A549 (cell line): Measurements from ENCODE around the gene FRMD4A. TPM values are rescaled to one million over a fixed set of nuclear protein-coding genes. Genes with fewer than 3 reads are reported as not detected.

Experiments
- ATAC-seq, 2 experiments: fragments of 200-7000 bp in 1 of 2; fragments of >200 bp in 1 of 2; cut with Nextera tagmentation in 1 of 2; cut with Tn5 transposase in 1 of 2; 3 replicates each; pipeline versions ENCODE4 v1.8.0 to v1.9.1; 2018 to 2020; ENCODE audit warnings: mild to moderate bottlenecking in 1 of 2, moderate library complexity in 1 of 2
- CTCF ChIA-PET: fragments of 300-600 bp; sonication (Branson Sonifier 250); formaldehyde crosslinking; extraction: SDS; loops from one replicate; lab custom pipeline; 2021; ENCODE audit warnings: antibody characterized with exemption, inconsistent platforms; lab: Yijun Ruan, JAX
- POLR2A ChIA-PET: fragments of 350-600 bp; formaldehyde crosslinking; extraction: SDS; loops from one replicate; lab custom pipeline; 2021; ENCODE audit warnings: antibody characterized with exemption, inconsistent platforms; lab: Yijun Ruan, JAX
- DNase-seq, 2 experiments: peaks; one replicate each; pipeline versions ENCODE4 v3.0.0 to v3.0.0-alpha.2; 2011 to 2016; ENCODE audit warnings: low read depth in 1 of 2, low spot score in 1 of 2
- FAIRE-seq: peaks from 2 replicates; lab custom pipeline; 2011; peaks lifted over from hg19 to GRCh38; lab: Jason Lieb, UNC
- H3K27ac ChIP-seq, 2 experiments: fragments of >200 bp; sonication (Bioruptor Twin); formaldehyde crosslinking; 3 replicates each; pipeline ENCODE4 v1.5.1; 2016 to 2017
- H3K4me1 ChIP-seq: fragments of >200 bp; sonication (Bioruptor Twin); formaldehyde crosslinking; 3 replicates; pipeline ENCODE4 v1.6.1; 2016
- H3K4me2 ChIP-seq: fragments of >200 bp; sonication (Bioruptor Twin); formaldehyde crosslinking; 3 replicates; pipeline ENCODE4 v1.6.1; 2016
- H3K4me3 ChIP-seq: fragments of >200 bp; sonication (Bioruptor Twin); formaldehyde crosslinking; 3 replicates; pipeline ENCODE4 v1.5.1; 2016
- H3K9me3 ChIP-seq: fragments of >200 bp; sonication (Bioruptor Twin); formaldehyde crosslinking; 3 replicates; pipeline ENCODE4 v1.6.1; 2016
- ATOH8 ChIP-seq: fragments of 250-450 bp; sonication (Bioruptor Pico); IDR thresholded peaks from 2 replicates; pipeline ENCODE4 v1.5.0; 2020; ENCODE audit warnings: low read depth, mild to moderate bottlenecking, moderate library complexity
- CBX2 ChIP-seq: fragments of 200-600 bp; sonication (generic); IDR thresholded peaks from 2 replicates; pipeline ENCODE4 v1.6.1; 2016; ENCODE audit warnings: low read depth, mild to moderate bottlenecking, borderline replicate concordance
- CHD2 ChIP-seq: fragments of 150-350 bp; IDR thresholded peaks from 2 replicates; pipeline ENCODE4 v1.6.1; 2014; ENCODE audit warnings: low read length; ENCODE audit not compliant: partially characterized antibody
- CTCF ChIP-seq: fragments of >200 bp; sonication (Bioruptor Twin); formaldehyde crosslinking; IDR thresholded peaks from 3 replicates; pipeline ENCODE4 v1.5.1; 2016
- E2F6 ChIP-seq: IDR thresholded peaks from 2 replicates; pipeline ENCODE4 v1.6.1; 2012; ENCODE audit warnings: low read depth, borderline replicate concordance
- ELK1 ChIP-seq: fragments of 150-350 bp; IDR thresholded peaks from 2 replicates; pipeline ENCODE4 v1.6.1; 2014; ENCODE audit warnings: low read depth, mild to moderate bottlenecking, low read length
- EP300 ChIP-seq, 2 experiments: fragments of >200 bp; sonication (Bioruptor Twin); formaldehyde crosslinking; IDR thresholded peaks; 2 replicates in 1 of 2; 3 replicates in 1 of 2; pipeline ENCODE4 v1.6.1; 2016 to 2017
- ESRRA ChIP-seq: fragments of 150-350 bp; IDR thresholded peaks from 2 replicates; pipeline ENCODE4 v1.6.1; 2014; ENCODE audit warnings: mild to moderate bottlenecking, low read length, borderline replicate concordance
- FOSB ChIP-seq: fragments of 250-450 bp; sonication (Bioruptor Pico); IDR thresholded peaks from 2 replicates; pipeline ENCODE4 v1.5.0; 2020; ENCODE audit warnings: mild to moderate bottlenecking, moderate library complexity
- FOSL2 ChIP-seq, 2 experiments: fragments of 450-650 bp in 1 of 2; fragments of >200 bp in 1 of 2; sonication (Bioruptor Twin) in 1 of 2; formaldehyde crosslinking; IDR thresholded peaks; 2 replicates each; pipeline versions ENCODE4 v1.5.0 to v1.6.1; 2016 to 2020; ENCODE audit warnings: mild to moderate bottlenecking in 1 of 2, moderate library complexity in 1 of 2
- HDAC2 ChIP-seq: fragments of 200-600 bp; sonication (generic); IDR thresholded peaks from 2 replicates; pipeline ENCODE4 v1.6.1; 2016
- HES2 ChIP-seq: fragments of >200 bp; sonication (Bioruptor Twin); formaldehyde crosslinking; IDR thresholded peaks from 2 replicates; pipeline ENCODE4 v1.6.1; 2016
- HOXB13 ChIP-seq: fragments of 250-450 bp; sonication (Bioruptor Pico); IDR thresholded peaks from 2 replicates; pipeline ENCODE4 v1.5.0; 2020; ENCODE audit warnings: low read depth, mild to moderate bottlenecking, moderate library complexity
- JUNB ChIP-seq: fragments of >200 bp; sonication (Bioruptor Twin); formaldehyde crosslinking; IDR thresholded peaks from 2 replicates; pipeline ENCODE4 v1.6.1; 2016
- MAFK ChIP-seq: fragments of 450-650 bp; IDR thresholded peaks from 2 replicates; pipeline ENCODE4 v1.6.1; 2014; ENCODE audit not compliant: partially characterized antibody
- MAX ChIP-seq: IDR thresholded peaks from 2 replicates; pipeline ENCODE4 v1.6.1; 2012
- MAZ ChIP-seq: fragments of 150-350 bp; IDR thresholded peaks from 2 replicates; pipeline ENCODE4 v1.6.1; 2014; ENCODE audit warnings: antibody characterized with exemption, low read depth, low read length, borderline replicate concordance
- NFE2L2 ChIP-seq: fragments of 150-350 bp; conservative IDR thresholded peaks from 2 replicates; pipeline ENCODE4 v1.6.1; 2014; ENCODE audit warnings: low read length
- NR3C1 ChIP-seq: fragments of >200 bp; sonication (Bioruptor Twin); formaldehyde crosslinking; IDR thresholded peaks from 3 replicates; pipeline ENCODE4 v1.6.1; 2017
- PHF8 ChIP-seq: fragments of 200-600 bp; sonication (generic); IDR thresholded peaks from 2 replicates; pipeline ENCODE4 v1.6.1; 2016; ENCODE audit warnings: low read depth, mild to moderate bottlenecking, antibody characterized with exemption, moderate library complexity, borderline replicate concordance
- RCOR1 ChIP-seq: fragments of 150-350 bp; IDR thresholded peaks from 2 replicates; pipeline ENCODE4 v1.6.1; 2014; ENCODE audit warnings: antibody characterized with exemption, low read length, low read depth
- REST ChIP-seq: fragments of 200-600 bp; sonication (generic); IDR thresholded peaks from 2 replicates; pipeline ENCODE4 v1.6.1; 2016; ENCODE audit warnings: antibody characterized with exemption, mild to moderate bottlenecking, moderate library complexity
- TFCP2L1 ChIP-seq: fragments of 250-450 bp; sonication (Bioruptor Pico); IDR thresholded peaks from 2 replicates; pipeline ENCODE4 v1.5.0; 2021; ENCODE audit warnings: mild to moderate bottlenecking
- TP53 ChIP-seq: fragments of 250-450 bp; sonication (Bioruptor Pico); IDR thresholded peaks from 2 replicates; pipeline ENCODE4 v1.5.0; 2021; ENCODE audit warnings: mild to moderate bottlenecking, moderate library complexity
- WGBS: methylation state at CpG from one replicate; pipeline ENCODE4 v1.1.6; 2017; ENCODE audit errors: missing lambda C conversion rate; 5-methylcytosine and 5-hydroxymethylcytosine counted together
- polyA plus RNA-seq, 4 experiments: library from polyadenylated mRNA; depleted of rRNA in 3 of 4; stranded (reverse); fragments of >200 nt; fragmentation: RNase III in 1 of 4; extraction: RNeasy Plus Mini Kit Qiagen cat#74134 plus additional on column Dnase treatment in 1 of 4; gene quantifications; 2 replicates in 3 of 4; 3 replicates in 1 of 4; pipeline ENCODE4 v1.2.3, GENCODE V29; 2011 to 2017

The FRMD4A gene
- polyA plus RNA-seq, 2 of the 4 experiments (the other 2 are of a cell fraction): 2.5 to 4.7 TPM

- ChIA-PET POLR2A (no interaction called here), CTCF (interaction anchor here (1.4 kb wide), 1 partner anchor 57 kb away, joined by 3 read pairs; no protein-coding TSS in a partner anchor)
- DNase-seq (no peak), ATAC-seq (no peak), FAIRE-seq (no peak)
- WGBS: 3% methylated on average over 5 of the region's 5 CpGs
- Histone ChIP-seq H3K4me2 (no peak overlapping the region), H3K4me1 (no peaks in the 10 kb centered on the region), H3K4me3 (no peak overlapping the region), H3K9me3 (0 out of 3 replicates have a peak, but pooled peaks cover 4% of the 10 kb centered on the region), H3K27ac (no peak overlapping the region)
- TF ChIP-seq EP300 (IDR thresholded peaks at IDR 0.05) (no peak), E2F6 (no peak), NR3C1 (no peak), TFCP2L1 (CRISPR knock-in tag) (no peak), REST (no peak)
Observed at GRCh38 chr10:14253711-14254110, 77.0 kb downstream of the FRMD4A start.

- POLR2A ChIA-PET: no interaction called here
- WGBS: 8% methylated on average over 3 of the region's 3 CpGs
- TF ChIP-seq CTCF: no peak
- no peak for TF ChIP-seq RCOR1
- TF ChIP-seq MAZ: no peak
- no peak for TF ChIP-seq PHF8
- no peak for TF ChIP-seq JUNB
- no peak for TF ChIP-seq HDAC2
- TF ChIP-seq MAX: no peak
- no peak for TF ChIP-seq TP53 (CRISPR knock-in tag)
- no peak for TF ChIP-seq MAFK
- TF ChIP-seq HES2: no peak
- no peak for TF ChIP-seq FOSL2 (IDR thresholded peaks at IDR 0.05)
- no peak for TF ChIP-seq FOSL2 (CRISPR knock-in tag; IDR thresholded peaks at IDR 0.05)
- no peak for TF ChIP-seq CHD2
- no peak for TF ChIP-seq FOSB
- no peak for TF ChIP-seq ELK1
- no peak for TF ChIP-seq EP300 (IDR thresholded peaks at IDR 0.05)
- no peak for TF ChIP-seq ESRRA
- no peak for TF ChIP-seq ATOH8 (CRISPR knock-in tag)
- no peak for TF ChIP-seq HOXB13
- TF ChIP-seq NFE2L2: no peak
- TF ChIP-seq CBX2: no peak
- DNase-seq (no peak), FAIRE-seq (no peak), ATAC-seq (no peak)
- Histone ChIP-seq H3K4me1 (no peaks in the 10 kb centered on the region), H3K9me3 (no peaks in the 10 kb centered on the region), H3K4me3 (no peak overlapping the region), H3K27ac (no peak overlapping the region), H3K4me2 (no peak overlapping the region)
- CTCF ChIA-PET: no interaction called here
Observed at GRCh38 chr10:14253079-14253478, 77.6 kb downstream of the FRMD4A start.
